GM12878 (cell line): Measurements from ENCODE around the gene SPOCK1. TPM values are rescaled to one million over a fixed set of nuclear protein-coding genes. Genes with fewer than 3 reads are reported as not detected.

ENCODE experiments used
- CBX3 ChIP-seq: fragments of 200-600 bp; sonication (generic); IDR thresholded peaks from 2 replicates; pipeline ENCODE4 v1.6.1; 2016; ENCODE audit warnings: low read depth, borderline replicate concordance
- TCF12 ChIP-seq: IDR thresholded peaks from 2 replicates; pipeline ENCODE4 v1.6.1; 2011; ENCODE audit warnings: low read depth, mild to moderate bottlenecking, low read length
- ZBED1 ChIP-seq: IDR thresholded peaks from 2 replicates; pipeline ENCODE4 v1.6.1; 2016; ENCODE audit warnings: borderline replicate concordance
- ZNF274 ChIP-seq: IDR thresholded peaks from one replicate; pipeline ENCODE4 v1.8.0; 2011; ENCODE audit not compliant: insufficient read length, insufficient read depth
- ZNF592 ChIP-seq: fragments of 450-650 bp; IDR thresholded peaks from 2 replicates; pipeline ENCODE4 v1.6.1; 2017; ENCODE audit warnings: mild to moderate bottlenecking, moderate library complexity
- polyA plus RNA-seq, 11 experiments: library from polyadenylated mRNA; depleted of rRNA in 4 of 11; unstranded in 6 of 11; stranded (reverse) in 5 of 11; fragments of >200 nt; fragmentation: Nextera tagmentation in 4 of 11; fragmentation: Illumina TruSeq in 1 of 11; extraction: Ambion mirVana in 4 of 11; extraction: Trizol in 1 of 11; gene quantifications; 1 replicate in 1 of 11; 2 replicates in 10 of 11; pipeline versions ENCODE4 v1.2.1 to v1.2.3, GENCODE V29; 2011 to 2016; ENCODE audit warnings: inconsistent platforms in 2 of 11, missing spikeins in 2 of 11, low read depth in 1 of 11
- total RNA-seq, 4 experiments: library from RNA; depleted of rRNA in 3 of 4; stranded (reverse); fragments of >200 nt in 3 of 4; fragmentation: Illumina TruSeq in 1 of 4; extraction: Trizol in 1 of 4; gene quantifications; 2 replicates each; pipeline versions ENCODE4 v1.2.1 to v1.2.3, GENCODE V29; 2013 to 2021
- TF ChIP-seq, protein P1 (sequence below): fragments of 450-650 bp; formaldehyde crosslinking; IDR thresholded peaks from 2 replicates; pipeline ENCODE4 v1.4.0; 2020; ENCODE audit warnings: mild to moderate bottlenecking, moderate library complexity

SPOCK1 gene
- total and polyA plus RNA-seq, 10 of the 15 experiments (the other 5 are each of a cell fraction or from before 2014, with no cell fraction given) = 0.06 to 0.68 (median 0.25) TPM; not detected in 3

GRCh38 chr5:137147346-137147745 is 351.8 kb downstream of the SPOCK1 start (continued):
- no peak for TF ChIP-seq ZNF592
- TF ChIP-seq, protein P1, sequence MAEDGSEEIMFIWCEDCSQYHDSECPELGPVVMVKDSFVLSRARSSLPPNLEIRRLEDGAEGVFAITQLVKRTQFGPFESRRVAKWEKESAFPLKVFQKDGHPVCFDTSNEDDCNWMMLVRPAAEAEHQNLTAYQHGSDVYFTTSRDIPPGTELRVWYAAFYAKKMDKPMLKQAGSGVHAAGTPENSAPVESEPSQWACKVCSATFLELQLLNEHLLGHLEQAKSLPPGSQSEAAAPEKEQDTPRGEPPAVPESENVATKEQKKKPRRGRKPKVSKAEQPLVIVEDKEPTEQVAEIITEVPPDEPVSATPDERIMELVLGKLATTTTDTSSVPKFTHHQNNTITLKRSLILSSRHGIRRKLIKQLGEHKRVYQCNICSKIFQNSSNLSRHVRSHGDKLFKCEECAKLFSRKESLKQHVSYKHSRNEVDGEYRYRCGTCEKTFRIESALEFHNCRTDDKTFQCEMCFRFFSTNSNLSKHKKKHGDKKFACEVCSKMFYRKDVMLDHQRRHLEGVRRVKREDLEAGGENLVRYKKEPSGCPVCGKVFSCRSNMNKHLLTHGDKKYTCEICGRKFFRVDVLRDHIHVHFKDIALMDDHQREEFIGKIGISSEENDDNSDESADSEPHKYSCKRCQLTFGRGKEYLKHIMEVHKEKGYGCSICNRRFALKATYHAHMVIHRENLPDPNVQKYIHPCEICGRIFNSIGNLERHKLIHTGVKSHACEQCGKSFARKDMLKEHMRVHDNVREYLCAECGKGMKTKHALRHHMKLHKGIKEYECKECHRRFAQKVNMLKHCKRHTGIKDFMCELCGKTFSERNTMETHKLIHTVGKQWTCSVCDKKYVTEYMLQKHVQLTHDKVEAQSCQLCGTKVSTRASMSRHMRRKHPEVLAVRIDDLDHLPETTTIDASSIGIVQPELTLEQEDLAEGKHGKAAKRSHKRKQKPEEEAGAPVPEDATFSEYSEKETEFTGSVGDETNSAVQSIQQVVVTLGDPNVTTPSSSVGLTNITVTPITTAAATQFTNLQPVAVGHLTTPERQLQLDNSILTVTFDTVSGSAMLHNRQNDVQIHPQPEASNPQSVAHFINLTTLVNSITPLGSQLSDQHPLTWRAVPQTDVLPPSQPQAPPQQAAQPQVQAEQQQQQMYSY (CRISPR knock-in tag) = no peak
- TF ChIP-seq ZBED1 = no peak
- TF ChIP-seq CBX3 = no peak
- no peak for TF ChIP-seq ZNF274
- TF ChIP-seq TCF12 = no peak
